ENCODE measurements around the gene F7. TPM values are rescaled to one million over a fixed set of nuclear protein-coding genes. Genes with fewer than 3 reads are reported as not detected.

The F7 gene
- total and polyA plus RNA-seq, 2 of the 4 experiments (the other 2 are of a cell fraction), result under 0.01 to 0.07 TPM

DNA sequence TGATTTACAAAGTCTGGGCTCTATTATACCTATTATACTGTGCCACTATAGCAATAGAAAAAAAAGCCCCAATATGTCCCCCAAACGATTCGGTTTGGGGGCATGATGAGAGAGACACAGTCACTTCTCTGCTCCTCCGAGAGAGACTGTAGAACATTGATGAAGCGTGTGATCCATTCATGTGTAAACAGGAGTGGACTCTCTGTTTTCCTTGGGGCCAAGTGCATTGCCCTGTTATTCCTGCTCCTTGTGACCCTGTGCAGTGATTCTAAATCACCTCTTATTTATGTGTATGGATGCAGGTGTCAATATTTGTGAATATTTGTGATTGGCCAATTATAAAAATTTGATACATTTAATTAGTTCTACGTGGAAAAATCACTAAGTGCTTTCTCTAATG lies 34.0 kb downstream of the F7 start:
- no peak overlapping the region for H2BK120ac ChIP-seq (ENCODE audit: low read depth, low read length)
- no peak overlapping the region for H2AK9ac ChIP-seq (replicated peaks; ENCODE audit: low read depth, low read length, poor library complexity)
- intact Hi-C loops (cut with micrococcal nuclease) (no loop called here), in situ Hi-C loops (cut with MboI; ENCODE audit: low sequenced_read_pairs) (no loop called here), dilution Hi-C loops (cut with HindIII; ENCODE audit: low sequenced_read_pairs, unreplicated experiment) (no loop called here)
- H3K9me1 ChIP-seq (ENCODE audit: insufficient read depth, low read length), result no peaks in the 10 kb centered on the region
- no peak overlapping the region for H4K8ac ChIP-seq (ENCODE audit: low read depth in 2 of 2, low read length in 2 of 2)
- H3K9me3 ChIP-seq (ENCODE audit: control insufficient read depth, insufficient read depth, low read length), result no peaks in the 10 kb centered on the region
- DNase-seq (no peak), ATAC-seq (ENCODE audit: low read depth) (no peak)
- no peak overlapping the region for H3K4ac ChIP-seq (ENCODE audit: low read depth, low read length)
- H2AK5ac ChIP-seq (ENCODE audit: low read depth, low read length), result no peak overlapping the region
- no TSS peak for BruUV-seq (replicated peaks)
- no peak overlapping the region for H3K18ac ChIP-seq (ENCODE audit: low read depth, low read length)
- no peak overlapping the region for H3K4me3 ChIP-seq (ENCODE audit: insufficient read depth, low read depth, low read length)
- no peak overlapping the region for H3K14ac ChIP-seq (replicated peaks; ENCODE audit: low read depth, low read length)
- WGBS, 2 experiments (ENCODE audit: extremely low coverage in 2 of 2, insufficient read length in 1 of 2), result no CpG with 5 or more reads among the region's 5 CpGs
- H4K91ac ChIP-seq (ENCODE audit: insufficient read depth, low read depth, low read length), result no peak overlapping the region
- H3K9ac ChIP-seq (ENCODE audit: low read depth, low read length), result no peak overlapping the region
- peaks cover 4% of the 10 kb centered on the region; the same call in 1 of the 2 replicates for H3K27me3 ChIP-seq (ENCODE audit: control insufficient read depth, insufficient read depth, low read length)
- H3K56ac ChIP-seq (ENCODE audit: extremely low read depth, insufficient read depth, low read length), result no peak overlapping the region
- H3K36me3 ChIP-seq (ENCODE audit: control insufficient read depth, insufficient read depth, low read length), result 0 out of 2 replicates have a peak, but pooled peaks cover 1% of the 10 kb centered on the region
- no peak overlapping the region for H3K23ac ChIP-seq (ENCODE audit: low read depth, low read length)
- no peaks in the 10 kb centered on the region for H3K79me1 ChIP-seq (ENCODE audit: low read depth in 1 of 2, low read length in 2 of 2)
- TF ChIP-seq RCOR1 (IDR thresholded peaks at IDR 0.05; ENCODE audit: insufficient replicate concordance, low read length), result no peak
- TF ChIP-seq CEBPB (IDR thresholded peaks at IDR 0.05; ENCODE audit: low read depth, low read length), result no peak
- TF ChIP-seq, protein P1, sequence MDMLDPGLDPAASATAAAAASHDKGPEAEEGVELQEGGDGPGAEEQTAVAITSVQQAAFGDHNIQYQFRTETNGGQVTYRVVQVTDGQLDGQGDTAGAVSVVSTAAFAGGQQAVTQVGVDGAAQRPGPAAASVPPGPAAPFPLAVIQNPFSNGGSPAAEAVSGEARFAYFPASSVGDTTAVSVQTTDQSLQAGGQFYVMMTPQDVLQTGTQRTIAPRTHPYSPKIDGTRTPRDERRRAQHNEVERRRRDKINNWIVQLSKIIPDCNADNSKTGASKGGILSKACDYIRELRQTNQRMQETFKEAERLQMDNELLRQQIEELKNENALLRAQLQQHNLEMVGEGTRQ (IDR thresholded peaks at IDR 0.05; ENCODE audit: low read depth, low read length), result no peak
- TF ChIP-seq BHLHE40 (IDR thresholded peaks at IDR 0.05; ENCODE audit: low read depth, low read length), result no peak
- TF ChIP-seq RAD21 (IDR thresholded peaks at IDR 0.05; ENCODE audit: low read length), result no peak
- H2BK20ac ChIP-seq (ENCODE audit: low read depth, low read length), result no peak overlapping the region
- H2AFZ ChIP-seq (replicated peaks; ENCODE audit: low read length, poor library complexity), result no peak overlapping the region
- H2BK15ac ChIP-seq (ENCODE audit: low read depth, low read length), result no peak overlapping the region
- H3K27ac ChIP-seq (ENCODE audit: insufficient read depth, low read length), result no peak overlapping the region
- H4K5ac ChIP-seq (ENCODE audit: low read depth, low read length), result no peak overlapping the region
- H2BK5ac ChIP-seq (ENCODE audit: low read depth, low read length, poor library complexity, severe bottlenecking), result no peak overlapping the region
- ChIA-PET POLR2A (ENCODE audit: unreplicated experiment) (no interaction called here), CTCF (no interaction called here)
- H3K4me1 ChIP-seq (ENCODE audit: control insufficient read depth, insufficient read depth, low read length), result no peaks in the 10 kb centered on the region
- no peaks in the 10 kb centered on the region for H4K20me1 ChIP-seq (ENCODE audit: insufficient read depth, low read length)
- H3K4me2 ChIP-seq (ENCODE audit: low read depth, low read length), result no peak overlapping the region
